Stomach (tissue), 4 donors: ENCODE data around the gene FCAMR.
A peak's percentile ranks its signal among the peaks of the same experiment; 100 is the strongest.

Experiments
- EP300 ChIP-seq: sonication (generic); formaldehyde crosslinking; IDR thresholded peaks from one replicate; pipeline ENCODE4 v1.6.1; 2017; ENCODE audit warnings: antibody characterized with exemption
- POLR2AphosphoS5 ChIP-seq, 3 donors: sonication (generic); formaldehyde crosslinking; IDR thresholded peaks; one replicate each; pipeline ENCODE4 v1.6.1; 2016; ENCODE audit warnings: antibody characterized with exemption in 3 of 3
- TF ChIP-seq, protein P1 (sequence below), 7 experiments: fragments of 450-650 bp in 4 of 7; fragments of 200-600 bp in 3 of 7; sonication (generic) in 3 of 7; IDR thresholded peaks; one replicate each; pipeline ENCODE4 v1.5.1; 2016 to 2019; ENCODE audit warnings: antibody characterized with exemption in 7 of 7, control low read depth in 2 of 7, mild to moderate bottlenecking in 1 of 7

DNA sequence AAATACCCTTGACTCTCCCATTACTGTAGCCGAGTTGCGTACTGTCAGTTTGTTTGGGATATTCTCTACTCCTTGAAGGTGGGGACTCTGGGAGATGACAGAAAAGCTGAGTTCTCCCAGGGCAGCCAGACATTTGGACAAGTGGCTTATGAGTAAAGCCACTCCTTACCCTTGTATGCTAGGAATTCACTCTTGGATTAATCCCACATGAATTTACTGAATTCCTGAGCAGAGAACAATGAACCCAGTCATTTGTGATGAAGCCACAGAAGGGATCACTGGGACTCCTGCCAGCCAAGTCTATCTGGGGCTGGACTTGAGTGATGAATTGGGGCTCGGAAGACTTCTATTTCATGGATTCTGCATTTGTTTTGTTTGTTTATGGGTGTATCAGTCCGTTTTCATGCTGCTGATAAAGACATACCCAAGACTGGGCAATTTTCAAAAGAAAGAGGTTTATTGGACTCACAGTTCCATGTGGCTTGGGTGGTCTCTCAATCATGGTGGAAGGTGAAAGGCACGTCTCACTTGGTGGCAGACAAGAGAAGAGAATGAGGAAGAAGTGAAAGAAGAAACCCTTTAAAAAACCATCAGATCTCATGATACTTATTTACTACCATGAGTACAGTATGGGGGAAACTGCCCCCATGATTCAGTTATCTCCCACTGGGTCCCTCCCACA lies 37.2 kb upstream of the FCAMR start:
- TF ChIP-seq, protein P1, sequence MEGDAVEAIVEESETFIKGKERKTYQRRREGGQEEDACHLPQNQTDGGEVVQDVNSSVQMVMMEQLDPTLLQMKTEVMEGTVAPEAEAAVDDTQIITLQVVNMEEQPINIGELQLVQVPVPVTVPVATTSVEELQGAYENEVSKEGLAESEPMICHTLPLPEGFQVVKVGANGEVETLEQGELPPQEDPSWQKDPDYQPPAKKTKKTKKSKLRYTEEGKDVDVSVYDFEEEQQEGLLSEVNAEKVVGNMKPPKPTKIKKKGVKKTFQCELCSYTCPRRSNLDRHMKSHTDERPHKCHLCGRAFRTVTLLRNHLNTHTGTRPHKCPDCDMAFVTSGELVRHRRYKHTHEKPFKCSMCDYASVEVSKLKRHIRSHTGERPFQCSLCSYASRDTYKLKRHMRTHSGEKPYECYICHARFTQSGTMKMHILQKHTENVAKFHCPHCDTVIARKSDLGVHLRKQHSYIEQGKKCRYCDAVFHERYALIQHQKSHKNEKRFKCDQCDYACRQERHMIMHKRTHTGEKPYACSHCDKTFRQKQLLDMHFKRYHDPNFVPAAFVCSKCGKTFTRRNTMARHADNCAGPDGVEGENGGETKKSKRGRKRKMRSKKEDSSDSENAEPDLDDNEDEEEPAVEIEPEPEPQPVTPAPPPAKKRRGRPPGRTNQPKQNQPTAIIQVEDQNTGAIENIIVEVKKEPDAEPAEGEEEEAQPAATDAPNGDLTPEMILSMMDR (IDR thresholded peaks at IDR 0.05) = no peak
- TF ChIP-seq POLR2AphosphoS5 (IDR thresholded peaks at IDR 0.05) (peak in 1 of 3 donors; percentile 33), EP300 (no peak)
